Right forelimb (tissue), 1 donor: ENCODE results near the gene NAPA.

Experiments used
- DNase-seq: peaks from one replicate; pipeline ENCODE4 v3.0.0-alpha.2; 2018

NAPA gene

DNA sequence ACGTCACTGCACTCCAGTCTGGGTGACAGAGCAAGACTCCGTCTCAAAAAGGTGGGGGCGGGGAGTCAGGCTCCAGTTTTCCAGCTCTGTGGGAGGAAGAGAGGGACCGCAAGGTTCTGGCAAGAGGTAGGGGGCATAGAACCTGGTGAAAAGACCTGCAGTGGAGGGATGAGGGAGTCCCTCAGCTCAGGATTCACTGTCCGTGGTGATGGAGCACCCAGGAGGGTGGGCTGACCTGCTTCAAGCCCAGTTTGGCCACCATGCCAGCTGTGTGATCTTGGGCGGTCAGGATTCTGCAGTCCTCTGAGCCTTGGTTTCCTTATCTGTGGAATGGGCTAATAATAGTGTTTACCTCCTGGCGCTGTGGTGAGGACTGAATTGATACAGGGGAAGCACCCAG is 64.4 kb downstream of the NAPA start:
- DNase-seq: no peak

DNA sequence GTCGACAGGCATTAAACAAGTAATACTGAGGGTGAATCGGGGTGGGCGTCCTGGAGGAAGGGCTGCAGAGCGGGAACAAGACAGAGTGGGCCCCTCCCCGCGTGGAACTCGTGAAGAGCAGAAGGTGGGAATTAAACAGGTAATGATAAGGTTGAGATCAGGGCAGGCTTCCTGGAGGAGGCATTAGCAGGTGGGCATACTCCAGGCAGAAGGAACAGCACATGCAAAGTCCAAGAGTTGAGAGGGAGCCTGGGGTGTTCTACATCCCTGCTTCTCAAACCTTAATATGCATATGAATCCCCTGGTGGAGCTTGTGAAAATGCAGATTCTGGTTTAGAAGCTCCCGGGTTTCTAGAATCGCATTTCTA is 66.5 kb downstream of the NAPA start:
- no peak for DNase-seq

DNA sequence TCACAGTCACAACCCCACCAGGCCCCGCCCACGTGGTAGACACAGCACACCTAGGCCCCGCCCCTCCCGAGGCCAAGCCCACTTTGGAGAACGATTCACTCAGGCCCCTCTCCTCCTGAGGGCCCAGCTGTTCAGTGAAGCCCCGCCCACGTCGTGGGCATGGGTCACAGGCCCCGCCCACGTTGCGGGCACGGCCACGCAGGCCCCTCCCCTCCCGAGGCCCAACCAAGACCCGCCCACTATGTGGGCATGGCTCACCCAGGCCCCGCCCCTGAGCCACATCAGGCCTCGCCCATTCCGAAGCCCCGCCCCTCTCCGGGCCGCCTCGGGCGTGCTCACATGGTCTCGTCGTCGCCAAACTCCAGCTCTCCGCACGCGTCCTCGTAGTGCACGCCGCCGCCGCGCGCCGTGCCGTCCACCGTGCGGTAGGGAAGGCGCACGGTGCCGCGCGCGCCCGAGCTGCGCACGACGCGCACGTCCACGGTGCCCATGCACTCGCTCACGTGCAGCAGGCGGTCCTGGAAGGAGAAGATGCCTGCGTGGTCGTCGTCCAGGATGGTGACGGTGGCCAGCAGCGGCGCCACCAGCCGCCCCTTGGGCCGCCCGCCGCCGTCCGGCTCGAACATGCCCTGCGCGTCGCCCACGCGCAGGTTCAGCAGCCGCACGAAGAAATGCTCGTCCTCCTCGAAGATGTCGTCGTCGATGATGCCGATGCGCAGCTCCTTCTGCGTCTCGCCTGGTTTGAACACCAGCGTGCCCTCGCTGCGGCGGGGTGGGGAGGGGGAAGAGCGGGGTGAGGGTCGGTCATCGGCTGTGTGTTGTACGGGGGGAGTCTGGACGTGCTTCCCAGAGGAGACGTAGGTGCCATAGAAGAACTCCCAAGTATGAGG is 67.1 kb downstream of the NAPA start:
- DNase-seq: no peak

DNA sequence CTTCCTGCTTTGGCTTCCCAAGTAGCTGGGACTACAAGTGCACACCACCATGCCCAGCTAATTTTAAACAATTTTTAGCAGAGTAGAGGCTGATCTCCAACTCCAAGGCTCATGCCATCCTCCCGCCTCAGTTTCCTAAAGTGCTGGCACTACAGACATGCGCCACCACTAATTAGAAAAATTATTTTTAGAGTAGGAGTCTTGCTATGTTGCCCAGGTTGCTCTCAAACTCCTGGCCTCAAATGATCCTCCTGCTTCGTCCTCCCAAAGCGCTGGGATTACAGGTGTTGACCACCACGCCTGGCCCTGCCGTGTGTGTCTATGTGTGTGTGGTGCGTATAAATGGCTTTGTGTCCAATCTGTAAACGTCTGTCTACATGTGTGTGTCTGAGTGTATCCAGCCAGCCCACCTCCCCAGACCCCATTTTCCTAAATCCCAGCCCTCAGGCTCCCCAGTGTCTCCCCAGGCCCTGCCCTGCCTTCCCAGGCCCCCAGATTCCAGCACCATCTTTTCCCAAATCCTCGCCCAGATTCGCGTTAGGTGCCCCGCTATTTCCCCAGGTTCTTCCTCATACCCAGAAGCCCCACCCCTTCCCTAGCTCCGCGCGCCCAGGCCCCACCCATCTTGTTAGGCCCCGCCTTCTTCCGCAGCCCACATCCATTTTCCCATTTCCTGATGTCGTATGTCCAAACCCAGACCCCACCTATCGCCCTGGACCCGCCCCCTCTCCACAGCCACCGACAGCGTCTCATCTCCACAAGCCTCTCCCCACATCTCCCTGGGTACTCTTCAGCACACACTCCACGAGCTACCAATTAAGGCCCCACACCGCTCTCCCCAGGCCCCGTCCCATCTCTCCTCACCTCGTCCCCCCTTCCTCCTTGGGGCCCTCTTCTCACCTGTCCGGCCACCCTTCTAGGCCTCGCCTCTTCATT is 68.1 kb downstream of the NAPA start:
- no peak for DNase-seq

DNA sequence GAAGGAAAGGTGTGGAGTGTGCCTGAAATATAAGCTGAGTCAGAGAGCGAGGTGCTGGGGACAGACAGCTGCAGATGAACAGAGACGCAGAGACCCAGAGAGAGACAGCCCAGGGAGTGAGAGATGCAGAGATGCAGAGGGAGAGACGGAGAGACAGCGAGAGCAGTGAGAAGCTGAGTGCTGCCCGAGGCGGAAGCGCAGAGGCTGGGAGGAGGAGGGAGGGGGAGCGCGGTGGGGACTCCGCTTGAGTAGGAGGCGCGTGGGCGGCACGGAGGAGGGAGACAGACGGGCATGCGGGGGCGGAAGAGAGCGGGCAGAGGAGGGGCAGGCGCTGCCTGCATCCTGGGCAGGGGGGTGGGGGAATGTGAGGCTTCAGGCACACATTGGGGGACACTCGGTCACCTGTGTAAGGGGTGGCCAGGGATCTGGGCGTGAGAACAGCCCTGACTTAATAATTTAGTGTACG is 68.9 kb downstream of the NAPA start:
- no peak for DNase-seq

DNA sequence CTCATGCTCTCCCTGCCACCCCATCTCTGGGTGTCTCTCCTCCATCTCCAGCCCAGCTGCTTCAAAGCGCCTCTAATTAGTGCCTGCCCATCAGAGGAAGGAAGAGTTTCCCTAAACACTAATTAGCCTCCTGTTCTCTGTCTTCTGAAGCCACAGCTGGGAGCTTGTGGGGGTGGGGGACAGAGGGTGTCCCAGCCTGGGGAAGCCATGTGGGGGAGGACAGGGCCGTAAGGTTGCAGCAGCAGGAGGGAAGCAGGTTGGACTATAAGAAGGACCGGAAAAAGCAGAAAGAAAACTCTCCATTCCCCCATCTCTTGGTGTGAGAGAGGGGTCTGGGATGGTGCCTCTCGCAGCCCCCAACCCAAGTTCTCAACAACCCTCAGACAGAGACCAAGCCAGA is 69.3 kb downstream of the NAPA start:
- no peak for DNase-seq

DNA sequence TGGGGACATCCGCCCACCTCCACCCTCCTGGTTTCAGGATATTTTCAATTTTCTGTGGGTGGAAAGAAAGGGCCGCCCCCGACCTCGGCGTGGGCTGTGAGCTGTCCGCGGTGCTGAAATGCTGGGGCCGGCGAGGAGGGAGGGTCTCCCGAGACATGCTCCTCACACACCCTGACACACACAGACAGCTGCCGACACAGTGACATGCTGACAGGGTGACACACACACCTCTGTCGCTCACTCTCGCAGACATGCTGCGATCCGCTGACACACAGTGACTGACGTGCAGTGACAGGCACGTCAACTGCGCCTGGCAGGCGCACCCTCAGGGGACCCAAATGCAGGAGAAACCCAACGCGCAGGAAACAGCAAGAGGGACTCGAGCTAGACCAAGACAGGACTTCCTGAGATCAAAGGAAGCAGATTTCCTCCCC is 70.5 kb downstream of the NAPA start:
- DNase-seq: no peak

DNA sequence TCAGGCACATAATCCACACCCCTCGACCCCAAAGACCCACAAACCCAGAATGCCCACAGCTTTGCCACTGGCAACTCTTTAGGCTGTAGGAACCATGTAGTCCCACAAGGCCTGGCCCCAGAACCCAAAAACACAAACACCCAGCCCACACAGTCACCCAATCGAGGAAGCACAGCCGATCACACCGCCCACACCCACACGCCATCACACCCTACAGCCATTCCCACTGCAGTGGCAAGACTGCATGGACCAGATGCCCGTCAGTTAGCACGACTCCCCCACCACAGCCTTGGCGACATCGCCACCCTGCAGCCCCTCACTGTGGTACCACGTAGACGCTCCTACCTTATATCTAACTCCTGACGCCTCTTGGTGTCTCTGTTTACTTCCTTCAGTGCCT is 71.5 kb downstream of the NAPA start:
- no peak for DNase-seq

DNA sequence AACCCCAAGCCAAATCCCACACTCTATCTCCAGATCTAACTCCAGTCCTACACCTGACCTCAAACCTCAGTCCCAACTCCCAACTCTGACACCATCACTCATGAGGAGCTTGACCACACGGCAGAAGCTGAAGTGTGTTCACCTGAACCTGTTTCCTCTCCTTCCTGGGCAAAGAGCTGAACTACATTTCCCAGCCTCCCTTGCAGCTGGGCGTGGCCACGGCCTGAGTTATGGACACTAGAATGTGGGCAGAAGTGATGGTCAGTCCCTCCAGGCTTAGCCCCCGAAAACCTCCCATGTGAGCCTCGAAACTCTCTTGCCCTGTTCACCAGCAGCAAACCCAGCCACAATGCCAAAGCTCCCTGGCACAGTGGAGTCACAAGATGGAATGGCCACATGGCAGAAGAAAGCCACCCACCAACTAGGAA is 76.1 kb downstream of the NAPA start:
- no peak for DNase-seq
